HAP-1 (cell line): ENCODE measurements around the gene EEPD1.

ENCODE experiments used
- DNase-seq, 2 experiments: peaks; one replicate each; pipeline ENCODE4 v3.0.0-alpha.2; 2016 to 2020; ENCODE audit warnings: low spot score in 2 of 2
- H3K27me3 ChIP-seq: fragments of 250-450 bp; sonication (Bioruptor Pico); 2 replicates; pipeline ENCODE4 v1.5.1; 2020; ENCODE audit warnings: low read depth, mild to moderate bottlenecking, moderate library complexity
- H3K36me3 ChIP-seq: fragments of 250-450 bp; sonication (Bioruptor Pico); replicated peaks from 2 replicates; pipeline ENCODE4 v1.5.1; 2020; ENCODE audit warnings: mild to moderate bottlenecking
- H3K4me1 ChIP-seq: fragments of 250-450 bp; sonication (Bioruptor Pico); 2 replicates; pipeline ENCODE4 v1.5.1; 2020; ENCODE audit warnings: mild to moderate bottlenecking
- H3K4me3 ChIP-seq: fragments of 250-450 bp; sonication (Bioruptor Pico); 2 replicates; pipeline ENCODE4 v1.5.1; 2020; ENCODE audit warnings: mild to moderate bottlenecking, moderate library complexity
- H3K9me3 ChIP-seq: fragments of 250-450 bp; sonication (Bioruptor Pico); 2 replicates; pipeline ENCODE4 v1.5.1; 2020; ENCODE audit warnings: mild to moderate bottlenecking, moderate library complexity
- in situ Hi-C: fragments of 300-500 bp; cut with MboI; formaldehyde crosslinking; loops from 3 replicates; pipeline ENCODE4 v1.14.3; 2020; ENCODE audit warnings: low sequenced_read_pairs, inconsistent platforms, mixed read lengths

EEPD1 gene

DNA sequence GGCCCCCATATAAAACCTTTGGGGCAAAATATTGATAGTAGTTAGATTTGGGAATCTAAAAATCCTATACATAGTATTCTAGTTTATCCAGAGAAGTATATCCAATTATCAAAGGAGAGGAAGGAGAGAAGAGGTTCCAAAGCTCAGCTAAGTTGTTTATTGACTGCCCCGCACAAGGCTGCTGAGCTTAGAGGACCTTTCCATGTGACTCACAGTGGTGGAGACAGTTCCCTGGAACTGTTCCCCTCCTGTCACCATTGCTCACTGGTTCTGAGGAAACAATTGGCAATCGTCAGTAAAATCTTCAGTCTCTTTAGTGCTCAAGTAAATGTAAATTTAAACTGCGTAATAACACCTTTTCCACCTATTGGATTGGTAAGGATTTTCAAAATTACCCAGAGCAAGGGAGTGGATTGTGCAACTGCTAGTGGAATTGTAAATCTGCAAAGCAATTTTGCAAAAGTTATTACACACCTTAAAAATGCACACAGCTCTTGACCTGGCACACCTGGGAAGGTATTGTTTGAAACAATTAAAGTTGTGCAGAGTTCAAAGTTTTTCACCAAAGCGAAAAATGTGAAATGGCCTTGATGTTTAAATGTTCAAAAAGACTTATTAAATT, 63.1 kb downstream of the EEPD1 start:
- Histone ChIP-seq H3K36me3 (no peaks in the 10 kb centered on the region), H3K4me3 (no peak overlapping the region)
- in situ Hi-C loops, result no loop called here

DNA sequence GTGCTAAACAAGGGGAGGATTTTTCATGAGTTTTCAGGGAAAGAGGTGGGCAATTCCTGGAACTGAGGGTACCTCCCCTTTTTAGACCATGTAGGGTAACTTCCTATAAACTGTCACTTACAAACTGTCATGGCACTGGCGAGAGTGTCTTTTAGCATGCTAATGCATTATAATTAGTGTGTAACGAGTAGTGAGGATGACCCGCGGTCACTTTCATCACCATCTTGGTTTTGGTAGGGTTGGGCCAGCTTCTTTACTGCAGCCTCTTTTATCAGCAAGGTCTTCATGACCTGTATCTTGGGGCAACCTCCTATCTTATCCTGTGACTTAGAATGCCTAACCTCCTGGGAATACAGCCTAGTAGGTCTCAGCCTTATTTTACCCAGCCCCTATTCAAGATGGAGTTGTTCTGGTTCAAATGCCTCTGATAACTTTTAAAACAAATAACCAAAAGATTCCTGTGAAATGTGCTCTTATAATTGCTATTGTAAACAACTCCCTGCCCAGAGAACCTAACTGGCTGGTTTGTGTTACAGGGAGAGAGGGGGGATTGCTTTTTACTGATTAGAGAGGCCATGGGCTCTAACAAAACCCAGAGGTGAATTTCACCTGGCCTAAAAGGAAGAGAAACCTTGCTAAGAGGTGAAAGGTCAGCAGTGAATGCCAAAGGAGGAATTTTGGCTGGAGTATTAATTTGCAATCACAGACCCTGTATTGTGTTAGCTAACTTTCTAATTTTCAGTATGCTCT, 64.3 kb downstream of the EEPD1 start:
- in situ Hi-C loops, result no loop called here
- no peak for DNase-seq
- H3K4me1 ChIP-seq, result no peaks in the 10 kb centered on the region

More for the DNA sequence above, 63.1 kb downstream of the EEPD1 start:
- no peak for DNase-seq
- no peaks in the 10 kb centered on the region for H3K27me3 ChIP-seq
- no peaks in the 10 kb centered on the region for H3K4me1 ChIP-seq
- no peaks in the 10 kb centered on the region for H3K9me3 ChIP-seq

GRCh38 chr7:36217961-36218284, 64.9 kb downstream of the EEPD1 start:
- no peak for DNase-seq
- in situ Hi-C loops, result no loop called here
- no peaks in the 10 kb centered on the region for H3K27me3 ChIP-seq
- no peaks in the 10 kb centered on the region for H3K4me1 ChIP-seq
- no peak overlapping the region for H3K4me3 ChIP-seq
- H3K9me3 ChIP-seq, result no peaks in the 10 kb centered on the region
- no peaks in the 10 kb centered on the region for H3K36me3 ChIP-seq

More for the DNA sequence above, 64.3 kb downstream of the EEPD1 start:
- H3K9me3 ChIP-seq, result no peaks in the 10 kb centered on the region
- H3K27me3 ChIP-seq, result no peaks in the 10 kb centered on the region
- no peak overlapping the region for H3K4me3 ChIP-seq
- no peaks in the 10 kb centered on the region for H3K36me3 ChIP-seq

- in situ Hi-C loops, result no loop called here
These were observed 66.4 kb downstream of the EEPD1 start for GRCh38 chr7:36219429-36219828.

DNA sequence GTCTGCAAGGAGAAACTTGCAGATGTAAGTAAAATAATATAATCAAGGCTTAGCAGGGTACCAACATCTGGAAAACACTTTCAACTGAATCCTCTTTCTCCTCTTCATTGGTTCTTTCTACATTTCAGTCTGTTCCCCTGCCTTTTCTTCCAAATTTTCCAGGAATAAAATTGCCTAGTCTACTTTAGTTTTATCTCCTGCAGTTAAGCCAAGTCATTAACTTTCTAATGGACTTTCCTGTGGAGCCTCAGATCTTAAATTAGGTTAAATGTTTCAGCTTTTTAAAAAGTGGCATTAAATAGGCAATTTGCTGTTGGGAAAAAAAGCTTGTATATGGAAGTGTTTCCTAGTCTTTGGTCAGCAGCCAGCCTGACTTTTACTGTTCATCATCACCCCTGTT, 70.8 kb downstream of the EEPD1 start:
- in situ Hi-C loops, result no loop called here
- DNase-seq, result no peak
- H3K9me3 ChIP-seq, result no peaks in the 10 kb centered on the region
- no peaks in the 10 kb centered on the region for H3K36me3 ChIP-seq
- H3K4me3 ChIP-seq, result no peak overlapping the region
- H3K27me3 ChIP-seq, result no peaks in the 10 kb centered on the region
- peaks cover 20% of the 10 kb centered on the region for H3K4me1 ChIP-seq

More at GRCh38 chr7:36219429-36219828, 66.4 kb downstream of the EEPD1 start:
- no peak for DNase-seq
- Histone ChIP-seq H3K4me3 (no peak overlapping the region), H3K9me3 (no peaks in the 10 kb centered on the region), H3K27me3 (no peaks in the 10 kb centered on the region), H3K36me3 (no peaks in the 10 kb centered on the region), H3K4me1 (peaks cover 2% of the 10 kb centered on the region)

- Histone ChIP-seq H3K4me1 (peaks cover 20% of the 10 kb centered on the region), H3K27me3 (no peaks in the 10 kb centered on the region), H3K36me3 (no peaks in the 10 kb centered on the region), H3K9me3 (no peaks in the 10 kb centered on the region), H3K4me3 (no peak overlapping the region)
- DNase-seq, result peak; percentile 19 to 72
- in situ Hi-C loops, result no loop called here
These were observed 72.1 kb downstream of the EEPD1 start for GRCh38 chr7:36224934-36225858.

- Histone ChIP-seq H3K4me3 (no peak overlapping the region), H3K9me3 (no peaks in the 10 kb centered on the region), H3K4me1 (peaks cover 20% of the 10 kb centered on the region), H3K36me3 (no peaks in the 10 kb centered on the region), H3K27me3 (no peaks in the 10 kb centered on the region)
- in situ Hi-C loops, result no loop called here
- DNase-seq, result peak in 1 of 2 experiments; percentile 32
These were observed 73.1 kb downstream of the EEPD1 start for GRCh38 chr7:36226151-36226550.

DNA sequence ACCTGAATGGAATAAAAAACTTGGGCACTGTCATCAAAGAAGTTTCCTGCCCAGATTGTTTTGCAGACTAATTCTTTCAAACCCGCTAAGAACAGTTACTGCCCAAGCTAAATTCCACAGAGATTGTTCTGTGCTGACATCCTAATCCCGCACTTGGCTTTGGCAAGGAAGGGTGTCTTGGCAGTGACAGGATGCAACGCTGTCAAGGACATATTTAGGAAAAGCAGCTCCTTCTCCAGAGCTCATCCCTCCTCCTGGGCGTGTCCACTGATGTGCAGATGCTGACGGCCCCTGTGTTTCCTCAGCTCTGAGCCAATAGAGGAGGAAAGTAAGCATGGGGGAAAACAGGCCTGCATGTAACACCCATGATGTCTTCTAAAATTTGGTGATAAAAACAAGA, 74.2 kb downstream of the EEPD1 start:
- no peaks in the 10 kb centered on the region for H3K27me3 ChIP-seq
- peak in 1 of 2 experiments; percentile 17 for DNase-seq
- no peaks in the 10 kb centered on the region for H3K9me3 ChIP-seq
- in situ Hi-C loops, result no loop called here
- H3K4me1 ChIP-seq, result peaks cover 20% of the 10 kb centered on the region
- H3K4me3 ChIP-seq, result no peak overlapping the region
- no peaks in the 10 kb centered on the region for H3K36me3 ChIP-seq

- no peaks in the 10 kb centered on the region for H3K36me3 ChIP-seq
- no peak for DNase-seq
- H3K4me1 ChIP-seq, result peaks cover 20% of the 10 kb centered on the region
- in situ Hi-C loops, result no loop called here
- H3K9me3 ChIP-seq, result no peaks in the 10 kb centered on the region
- H3K4me3 ChIP-seq, result no peak overlapping the region
- H3K27me3 ChIP-seq, result no peaks in the 10 kb centered on the region
These were observed 75.0 kb downstream of the EEPD1 start for GRCh38 chr7:36228039-36228438.

GRCh38 chr7:36231406-36231805, 78.4 kb downstream of the EEPD1 start:
- H3K4me1 ChIP-seq, result no peaks in the 10 kb centered on the region
- H3K9me3 ChIP-seq, result no peaks in the 10 kb centered on the region
- H3K4me3 ChIP-seq, result no peak overlapping the region
- no peak for DNase-seq
- H3K36me3 ChIP-seq, result no peaks in the 10 kb centered on the region
- no peaks in the 10 kb centered on the region for H3K27me3 ChIP-seq
- in situ Hi-C loops, result no loop called here

DNA sequence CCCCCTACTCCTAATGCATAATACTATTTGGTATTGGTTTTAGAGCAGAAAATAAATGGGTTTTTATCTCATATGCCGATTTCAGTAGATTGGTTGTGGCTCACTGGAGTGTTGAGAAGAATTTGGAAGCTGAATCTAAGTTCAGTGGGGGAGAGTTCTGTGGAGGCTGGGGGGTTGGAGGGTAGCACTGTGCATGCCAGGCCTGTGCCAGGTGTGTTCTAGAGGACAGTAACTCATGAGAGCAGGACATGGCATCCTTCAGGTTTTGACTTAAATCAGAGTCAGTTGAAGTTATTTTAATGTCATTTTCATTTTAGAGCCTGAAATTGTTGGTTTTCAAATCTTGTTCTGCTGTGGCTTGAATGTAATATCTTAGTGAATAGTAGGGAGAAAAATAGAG, 79.5 kb downstream of the EEPD1 start:
- no peaks in the 10 kb centered on the region for H3K4me1 ChIP-seq
- no peaks in the 10 kb centered on the region for H3K9me3 ChIP-seq
- in situ Hi-C loops, result no loop called here
- no peaks in the 10 kb centered on the region for H3K36me3 ChIP-seq
- no peak for DNase-seq
- no peak overlapping the region for H3K4me3 ChIP-seq
- H3K27me3 ChIP-seq, result no peaks in the 10 kb centered on the region

- no peak for DNase-seq
- H3K27me3 ChIP-seq, result no peaks in the 10 kb centered on the region
- H3K36me3 ChIP-seq, result no peaks in the 10 kb centered on the region
- in situ Hi-C loops, result no loop called here
- H3K4me3 ChIP-seq, result no peak overlapping the region
- no peaks in the 10 kb centered on the region for H3K9me3 ChIP-seq
- no peaks in the 10 kb centered on the region for H3K4me1 ChIP-seq
These were observed 80.0 kb downstream of the EEPD1 start for GRCh38 chr7:36232971-36233550.

- Histone ChIP-seq H3K36me3 (no peaks in the 10 kb centered on the region), H3K9me3 (no peaks in the 10 kb centered on the region), H3K4me3 (no peak overlapping the region), H3K27me3 (no peaks in the 10 kb centered on the region), H3K4me1 (no peaks in the 10 kb centered on the region)
- in situ Hi-C loops, result no loop called here
- no peak for DNase-seq
These were observed 83.0 kb downstream of the EEPD1 start for GRCh38 chr7:36236073-36236472.
